ENCODE results near the gene PRR33. TPM values are rescaled to one million over a fixed set of nuclear protein-coding genes. Genes with fewer than 3 reads are reported as not detected.

PRR33 gene
- total RNA-seq, 5 donors from 2014 or later (not counting 1 experiment from before 2014, with no cell fraction given), result 0.10 to 0.12 TPM; not detected in 3

DNA sequence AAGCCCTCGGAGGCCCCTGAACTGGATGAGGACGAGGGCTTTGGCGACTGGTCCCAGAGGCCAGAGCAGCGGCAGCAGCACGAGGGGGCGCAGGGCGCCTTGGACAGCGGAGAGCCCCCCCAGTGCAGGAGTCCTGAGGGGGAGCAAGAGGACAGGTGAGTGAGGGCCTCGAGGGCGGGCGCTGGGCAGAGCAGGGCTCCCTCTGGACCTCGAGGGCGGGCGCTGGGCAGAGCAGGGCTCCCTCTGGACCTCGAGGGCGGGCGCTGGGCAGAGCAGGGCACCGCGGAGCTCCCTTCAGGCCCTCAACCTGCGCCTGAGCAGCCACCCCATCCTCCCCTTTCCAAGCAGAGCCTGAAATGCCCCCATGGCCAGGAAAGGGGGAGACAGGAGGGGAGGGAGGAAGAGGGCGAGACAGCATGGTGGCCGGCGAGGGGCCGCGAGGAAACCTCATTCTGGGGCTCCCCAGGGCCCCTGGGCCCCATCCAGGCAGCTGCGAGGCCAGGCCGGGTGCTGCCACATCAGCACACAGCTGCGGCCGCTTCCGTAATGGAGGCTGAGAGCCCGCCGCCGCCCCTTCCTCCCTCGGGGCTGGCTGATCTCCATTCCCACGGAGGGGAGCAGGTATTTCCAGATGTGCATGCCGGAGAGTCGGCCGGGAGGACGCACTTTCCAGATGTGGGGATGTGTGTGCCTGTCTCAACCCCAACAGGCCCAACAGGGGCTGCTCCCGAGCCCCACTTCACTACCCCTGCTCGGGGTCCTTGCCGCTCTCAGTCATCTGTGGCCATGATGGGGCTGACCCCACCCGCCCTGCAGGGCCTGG, 10.0 kb downstream of the PRR33 start:
- Mint-ChIP-seq H3K27ac (no peak overlapping the region), H3K4me3 (no peak overlapping the region), H3K27me3 (no peaks in the 10 kb centered on the region), H3K4me1 (peaks cover 12 to 26% (median 13%) of the 10 kb centered on the region in 3 donors), H3K36me3 (no peaks in the 10 kb centered on the region), H3K9me3 (no peaks in the 10 kb centered on the region)
- no peak overlapping the region for H3K4me3 ChIP-seq (ENCODE audit: control insufficient read depth in 1 of 2, extremely low read depth in 1 of 2, low read length in 1 of 2)
- H3K4me1 ChIP-seq (ENCODE audit: control insufficient read depth in 1 of 2, extremely low read depth in 1 of 2, insufficient read depth in 2 of 2, low read length in 2 of 2), result peaks cover 9 to 60% of the 10 kb centered on the region in 2 experiments
- ATAC-seq (replicated peaks in 1 of 4) (peak; percentile 10 to 37 (median 20)), DNase-seq (peak in 1 of 35 experiments; percentile 33)
- no peaks in the 10 kb centered on the region for H3K27me3 ChIP-seq (replicated peaks in 1 of 2; ENCODE audit: control insufficient read depth in 2 of 2, extremely low read depth in 1 of 2, insufficient read depth in 2 of 2, low read length in 1 of 2)
- WGBS (ENCODE audit: insufficient coverage), result 73% methylated on average over 24 of the region's 43 CpGs
- H3K36me3 ChIP-seq (ENCODE audit: control insufficient read depth in 2 of 2, extremely low read depth in 1 of 2, insufficient read depth in 1 of 2, low read length in 1 of 2), result peaks cover 14 to 53% of the 10 kb centered on the region in 2 donors
- H3K27ac ChIP-seq (ENCODE audit: low read length), result no peak overlapping the region
- no peaks in the 10 kb centered on the region for H3K9me3 ChIP-seq
- CTCF ChIA-PET, result interaction anchor here (0.6 to 1.7 kb wide), 11 partner anchors 11 to 270 kb away, joined by 3 to 9 read pairs (median 5); partner anchors contain the start of genes LSP1 (in 1 of the 2) and SYT8 (in 1 of the 2)
- POLR2A ChIA-PET, result interaction anchor here in 1 of 2 donors (0.7 kb wide), 1 partner anchor 11 kb away, joined by 10 read pairs; no protein-coding TSS in a partner anchor

DNA sequence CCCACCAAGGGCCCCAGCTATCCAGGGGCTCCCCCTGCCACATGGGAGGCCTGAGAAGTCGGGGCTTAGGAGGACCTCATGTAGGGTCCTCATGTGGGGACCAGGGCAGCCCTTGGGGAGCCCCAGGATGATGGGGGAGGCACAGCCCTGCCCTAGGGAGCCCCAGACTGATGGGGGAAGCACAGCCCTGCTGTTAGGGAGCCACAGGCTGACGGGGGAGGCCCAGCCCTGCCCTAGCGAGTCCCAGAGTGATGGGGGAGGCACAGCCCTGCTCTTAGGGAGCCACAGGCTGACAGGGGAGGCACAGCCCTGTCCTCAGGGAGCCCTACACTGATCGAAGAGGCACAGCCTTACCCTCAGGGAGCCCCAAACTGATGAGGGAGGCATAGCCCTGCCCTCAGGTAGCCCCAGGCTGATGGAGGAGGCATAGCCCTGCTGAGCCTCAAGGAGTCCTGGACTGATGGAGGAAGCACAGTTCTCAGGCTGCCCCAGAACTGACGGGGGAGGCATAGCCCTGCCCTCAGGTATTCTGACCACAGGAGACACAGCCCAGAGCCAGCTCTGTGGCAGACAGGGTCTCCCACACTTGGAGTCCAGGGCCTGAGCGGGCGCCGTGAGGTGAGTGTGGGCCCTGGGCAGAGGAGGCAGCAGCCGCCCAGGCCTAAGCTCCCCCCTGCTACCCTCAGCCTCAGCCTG, 10.8 kb downstream of the PRR33 start:
- H3K27ac ChIP-seq (ENCODE audit: low read length), result no peak overlapping the region
- no peaks in the 10 kb centered on the region for H3K9me3 ChIP-seq

GRCh38 chr11:1879941-1880720, 11.6 kb downstream of the PRR33 start:
- Mint-ChIP-seq H3K9me3 (no peaks in the 10 kb centered on the region), H3K27ac (peak overlapping the region; percentile 27 to 64), H3K4me3 (peak overlapping the region in 1 of 3 donors; percentile 20), H3K4me1 (peaks cover 15 to 34% (median 21%) of the 10 kb centered on the region in 3 donors), H3K27me3 (no peaks in the 10 kb centered on the region), H3K36me3 (no peaks in the 10 kb centered on the region)
- ChIA-PET CTCF (no interaction called here), POLR2A (no interaction called here)
- 89% methylated on average over 28 of the region's 32 CpGs for WGBS (ENCODE audit: insufficient coverage)
- Histone ChIP-seq H3K4me1 (ENCODE audit: control insufficient read depth in 1 of 2, extremely low read depth in 1 of 2, insufficient read depth in 2 of 2, low read length in 2 of 2) (peaks cover 9 to 73% of the 10 kb centered on the region in 2 experiments), H3K36me3 (ENCODE audit: control insufficient read depth in 2 of 2, extremely low read depth in 1 of 2, insufficient read depth in 1 of 2, low read length in 1 of 2) (peaks cover 23 to 38% of the 10 kb centered on the region in 2 donors), H3K27ac (ENCODE audit: low read length) (no peak overlapping the region), H3K4me3 (ENCODE audit: control insufficient read depth in 1 of 2, extremely low read depth in 1 of 2, low read length in 1 of 2) (no peak overlapping the region), H3K9me3 (no peaks in the 10 kb centered on the region), H3K27me3 (replicated peaks in 1 of 2; ENCODE audit: control insufficient read depth in 2 of 2, extremely low read depth in 1 of 2, insufficient read depth in 2 of 2, low read length in 1 of 2) (no peaks in the 10 kb centered on the region)
- ATAC-seq (replicated peaks in 1 of 4) (no peak), DNase-seq (peak in 1 of 35 experiments; percentile 8)

More for the DNA sequence above, 10.8 kb downstream of the PRR33 start:
- H3K9me3 Mint-ChIP-seq, result no peaks in the 10 kb centered on the region
- no peaks in the 10 kb centered on the region for H3K27me3 ChIP-seq (replicated peaks in 1 of 2; ENCODE audit: control insufficient read depth in 2 of 2, extremely low read depth in 1 of 2, insufficient read depth in 2 of 2, low read length in 1 of 2)
- peak overlapping the region; percentile 27 to 58 for H3K27ac Mint-ChIP-seq
- no peak overlapping the region for H3K4me3 ChIP-seq (ENCODE audit: control insufficient read depth in 1 of 2, extremely low read depth in 1 of 2, low read length in 1 of 2)
- ChIA-PET POLR2A (no interaction called here), CTCF (no interaction called here)
- ATAC-seq (replicated peaks in 1 of 4) (peak in 1 of 4 experiments; percentile 3), DNase-seq (peak in 2 of 35 experiments; percentile 12 to 36)
- peaks cover 9 to 66% of the 10 kb centered on the region in 2 experiments for H3K4me1 ChIP-seq (ENCODE audit: control insufficient read depth in 1 of 2, extremely low read depth in 1 of 2, insufficient read depth in 2 of 2, low read length in 2 of 2)
- no peaks in the 10 kb centered on the region for H3K36me3 Mint-ChIP-seq
- WGBS (ENCODE audit: insufficient coverage), result 71% methylated on average over 8 of the region's 9 CpGs
- no peaks in the 10 kb centered on the region for H3K27me3 Mint-ChIP-seq
- peaks cover 12 to 30% (median 18%) of the 10 kb centered on the region in 3 donors for H3K4me1 Mint-ChIP-seq
- peak overlapping the region in 1 of 3 donors; percentile 20 for H3K4me3 Mint-ChIP-seq
- H3K36me3 ChIP-seq (ENCODE audit: control insufficient read depth in 2 of 2, extremely low read depth in 1 of 2, insufficient read depth in 1 of 2, low read length in 1 of 2), result peaks cover 18 to 46% of the 10 kb centered on the region in 2 donors

- no peaks in the 10 kb centered on the region for H3K9me3 Mint-ChIP-seq
- H3K4me3 ChIP-seq (ENCODE audit: control insufficient read depth in 1 of 2, extremely low read depth in 1 of 2, low read length in 1 of 2), result no peak overlapping the region
- CTCF ChIA-PET, result no interaction called here
- no peak overlapping the region for H3K4me3 Mint-ChIP-seq
- peaks cover 16 to 35% (median 23%) of the 10 kb centered on the region in 3 donors for H3K4me1 Mint-ChIP-seq
- no peak for ATAC-seq (replicated peaks in 1 of 4)
- no peak overlapping the region for H3K27ac ChIP-seq (ENCODE audit: low read length)
- WGBS (ENCODE audit: insufficient coverage), result 100% methylated on average over 1 of the region's 13 CpGs
- no peaks in the 10 kb centered on the region for H3K27me3 ChIP-seq (replicated peaks in 1 of 2; ENCODE audit: control insufficient read depth in 2 of 2, extremely low read depth in 1 of 2, insufficient read depth in 2 of 2, low read length in 1 of 2)
- peaks cover 9 to 79% of the 10 kb centered on the region in 2 experiments for H3K4me1 ChIP-seq (ENCODE audit: control insufficient read depth in 1 of 2, extremely low read depth in 1 of 2, insufficient read depth in 2 of 2, low read length in 2 of 2)
- no peaks in the 10 kb centered on the region for H3K9me3 ChIP-seq
- no peaks in the 10 kb centered on the region for H3K27me3 Mint-ChIP-seq
- no peak overlapping the region for H3K27ac Mint-ChIP-seq
- POLR2A ChIA-PET, result no interaction called here
- peaks cover 22 to 31% of the 10 kb centered on the region in 2 donors for H3K36me3 ChIP-seq (ENCODE audit: control insufficient read depth in 2 of 2, extremely low read depth in 1 of 2, insufficient read depth in 1 of 2, low read length in 1 of 2)
- DNase-seq, result peak in 1 of 35 experiments; percentile 3
- H3K36me3 Mint-ChIP-seq, result no peaks in the 10 kb centered on the region
These were observed 12.3 kb downstream of the PRR33 start for GRCh38 chr11:1879342-1879940.

- 87% methylated on average over 23 of the region's 30 CpGs for WGBS (ENCODE audit: insufficient coverage)
- no peaks in the 10 kb centered on the region for H3K27me3 ChIP-seq (replicated peaks in 1 of 2; ENCODE audit: control insufficient read depth in 2 of 2, extremely low read depth in 1 of 2, insufficient read depth in 2 of 2, low read length in 1 of 2)
- Mint-ChIP-seq H3K4me3 (no peak overlapping the region), H3K9me3 (no peaks in the 10 kb centered on the region), H3K27me3 (no peaks in the 10 kb centered on the region), H3K27ac (no peak overlapping the region), H3K4me1 (peaks cover 16 to 37% (median 23%) of the 10 kb centered on the region in 3 donors), H3K36me3 (no peaks in the 10 kb centered on the region)
- H3K4me3 ChIP-seq (ENCODE audit: control insufficient read depth in 1 of 2, extremely low read depth in 1 of 2, low read length in 1 of 2), result no peak overlapping the region
- CTCF ChIA-PET, result no interaction called here
- H3K27ac ChIP-seq (ENCODE audit: low read length), result no peak overlapping the region
- POLR2A ChIA-PET, result no interaction called here
- H3K36me3 ChIP-seq (ENCODE audit: control insufficient read depth in 2 of 2, extremely low read depth in 1 of 2, insufficient read depth in 1 of 2, low read length in 1 of 2), result peaks cover 14 to 21% of the 10 kb centered on the region in 2 donors
- ATAC-seq (replicated peaks in 1 of 4), result no peak
- H3K9me3 ChIP-seq, result no peaks in the 10 kb centered on the region
- DNase-seq, result peak in 1 of 35 experiments; percentile 2
- peaks cover 9 to 84% of the 10 kb centered on the region in 2 experiments for H3K4me1 ChIP-seq (ENCODE audit: control insufficient read depth in 1 of 2, extremely low read depth in 1 of 2, insufficient read depth in 2 of 2, low read length in 2 of 2)
These were observed 13.3 kb downstream of the PRR33 start for GRCh38 chr11:1878137-1879031.

Measured in T-cell (primary cell).